HepG2 (cell line): ENCODE measurements around the gene TIMM10. TPM values are rescaled to one million over a fixed set of nuclear protein-coding genes. Genes with fewer than 3 reads are reported as not detected.
A peak's percentile ranks its signal among the peaks of the same experiment; 100 is the strongest.

Experiments used
- DR1 ChIP-seq: sonication (generic); formaldehyde crosslinking; IDR thresholded peaks from 2 replicates; pipeline ENCODE4 v1.8.0; 2021; ENCODE audit warnings: mild to moderate bottlenecking, missing genetic modification reagents, inconsistent platforms
- JUNB ChIP-seq: sonication (generic); formaldehyde crosslinking; IDR thresholded peaks from 2 replicates; pipeline ENCODE4 v1.8.0; 2022; ENCODE audit warnings: missing genetic modification reagents, mild to moderate bottlenecking, borderline replicate concordance
- KLF11 ChIP-seq: IDR thresholded peaks from 2 replicates; pipeline ENCODE4 v1.6.1; 2016; ENCODE audit warnings: missing compliant biosample characterization
- MIER3 ChIP-seq: IDR thresholded peaks from 2 replicates; pipeline ENCODE4 v1.6.1; 2016; ENCODE audit warnings: missing compliant biosample characterization, borderline replicate concordance
- NCOA2 ChIP-seq: sonication (generic); formaldehyde crosslinking; IDR thresholded peaks from 2 replicates; pipeline ENCODE4 v1.8.0; 2022; ENCODE audit warnings: inconsistent platforms
- NFAT5 ChIP-seq: sonication (generic); formaldehyde crosslinking; IDR thresholded peaks from 2 replicates; pipeline ENCODE4 v1.4.0; 2020; ENCODE audit warnings: missing genetic modification reagents
- PATZ1 ChIP-seq: sonication (generic); formaldehyde crosslinking; IDR thresholded peaks from 2 replicates; pipeline ENCODE4 v1.4.0; 2020; ENCODE audit warnings: missing genetic modification reagents
- SRF ChIP-seq: IDR thresholded peaks from 2 replicates; pipeline ENCODE4 v1.6.1; 2011; ENCODE audit warnings: mild to moderate bottlenecking, low read depth, low read length, moderate library complexity
- USF2 ChIP-seq, 2 experiments: sonication (generic) in 1 of 2; formaldehyde crosslinking in 1 of 2; IDR thresholded peaks; 2 replicates each; pipeline versions ENCODE4 v1.5.1 to v1.6.1; 2011 to 2020; ENCODE audit warnings: borderline replicate concordance in 1 of 2, low read depth in 1 of 2, low read length in 1 of 2, mild to moderate bottlenecking in 1 of 2, missing genetic modification reagents in 1 of 2, moderate library complexity in 1 of 2
- ZFP36L2 ChIP-seq: sonication (generic); formaldehyde crosslinking; IDR thresholded peaks from 2 replicates; pipeline ENCODE4 v1.4.0; 2020; ENCODE audit warnings: missing genetic modification reagents
- ZNF101 ChIP-seq: sonication (generic); formaldehyde crosslinking; IDR thresholded peaks from 2 replicates; pipeline ENCODE4 v1.4.0; 2020; ENCODE audit warnings: mild to moderate bottlenecking, low read depth, missing genetic modification reagents, borderline replicate concordance
- ZNF296 ChIP-seq: sonication (generic); formaldehyde crosslinking; conservative IDR thresholded peaks from 2 replicates; pipeline ENCODE4 v1.5.0; 2020; ENCODE audit warnings: mild to moderate bottlenecking, missing genetic modification reagents
- ZNF354B ChIP-seq: sonication (generic); formaldehyde crosslinking; IDR thresholded peaks from 2 replicates; pipeline ENCODE4 v1.8.0; 2022; ENCODE audit warnings: mild to moderate bottlenecking, missing genetic modification reagents
- ZNF501 ChIP-seq: sonication (generic); formaldehyde crosslinking; IDR thresholded peaks from 2 replicates; pipeline ENCODE4 v1.5.1; 2020; ENCODE audit warnings: mild to moderate bottlenecking, moderate library complexity, missing genetic modification reagents
- ZNF549 ChIP-seq: sonication (generic); formaldehyde crosslinking; IDR thresholded peaks from 2 replicates; pipeline ENCODE4 v1.5.0; 2020; ENCODE audit warnings: missing genetic modification reagents
- ZNF550 ChIP-seq: sonication (generic); formaldehyde crosslinking; IDR thresholded peaks from 2 replicates; pipeline ENCODE4 v1.4.0; 2020; ENCODE audit warnings: mild to moderate bottlenecking, missing genetic modification reagents, borderline replicate concordance
- ZNF577 ChIP-seq: sonication (generic); formaldehyde crosslinking; IDR thresholded peaks from 2 replicates; pipeline ENCODE4 v1.4.0; 2020; ENCODE audit warnings: mild to moderate bottlenecking, low read depth, missing genetic modification reagents, borderline replicate concordance
- polyA plus RNA-seq, 8 experiments: library from polyadenylated mRNA; depleted of rRNA in 3 of 8; stranded (reverse) in 7 of 8; unstranded in 1 of 8; fragments of >200 nt; fragmentation: Illumina TruSeq in 4 of 8; extraction: Trizol in 4 of 8; gene quantifications; 2 replicates each; pipeline versions ENCODE4 v1.2.1 to v1.2.3, GENCODE V29; 2011 to 2016; ENCODE audit warnings: low read depth in 4 of 8, missing spikeins in 1 of 8, mixed read lengths in 1 of 8; ENCODE audit not compliant: insufficient read depth in 1 of 8
- total RNA-seq, 5 experiments: library from RNA; depleted of rRNA; stranded (reverse); fragments of >200 nt; fragmentation: Illumina TruSeq; extraction: Trizol; gene quantifications; 2 replicates each; pipeline ENCODE4 v1.2.3, GENCODE V29; 2016; ENCODE audit warnings: low read depth in 1 of 5

TIMM10 gene
- total and polyA plus RNA-seq, 2 of the 13 experiments (the other 11 are each of a cell fraction or from before 2014, with no cell fraction given) = 67.8 to 82.2 TPM

- peak; percentile 98 for TF ChIP-seq PATZ1 (CRISPR knock-in tag)
- 0 out of 2 replicates have a peak, but pooled peaks have one; percentile 45 for TF ChIP-seq ZNF101 (CRISPR knock-in tag)
- peak; percentile 91 for TF ChIP-seq SRF
- no peak for TF ChIP-seq NFAT5
- peak; percentile 75; the same call in 1 of the 2 replicates for TF ChIP-seq ZNF354B
- TF ChIP-seq ZNF296 (CRISPR knock-in tag) = no peak
- no peak for TF ChIP-seq DR1
- no peak for TF ChIP-seq KLF11 (CRISPR knock-in tag)
- peak; percentile 83 for TF ChIP-seq ZNF501 (CRISPR knock-in tag)
- TF ChIP-seq ZFP36L2 (CRISPR knock-in tag) = no peak
- TF ChIP-seq MIER3 = no peak; the same call in 1 of the 2 replicates
- TF ChIP-seq ZNF549 (CRISPR knock-in tag) = no peak
- TF ChIP-seq NCOA2 = peak; percentile 13; the same call in 1 of the 2 replicates
- TF ChIP-seq ZNF550 (CRISPR knock-in tag) = no peak
- TF ChIP-seq ZNF577 = no peak
- TF ChIP-seq JUNB (CRISPR knock-in tag) = no peak
- TF ChIP-seq USF2 (IDR thresholded peaks at IDR 0.05; ENCODE audit: low read depth, low read length) = no peak
- TF ChIP-seq USF2 (CRISPR knock-in tag; IDR thresholded peaks at IDR 0.05; ENCODE audit: borderline replicate concordance) = peak; percentile 44
Observed at GRCh38 chr11:57514538-57515331, 15.8 kb downstream of the TIMM10 start (continued).
